Loucy (cell line): ENCODE results near the gene SHROOM4.

Source experiments
- EZH2phosphoT487 ChIP-seq: fragments of 200-600 bp; IDR thresholded peaks from 2 replicates; pipeline ENCODE4 v1.6.1; 2018; ENCODE audit warnings: antibody characterized with exemption, mild to moderate bottlenecking, moderate library complexity, borderline replicate concordance
- TF ChIP-seq, protein P1 (sequence below): fragments of 200-600 bp; sonication (generic); conservative IDR thresholded peaks from 2 replicates; pipeline ENCODE4 v1.5.1; 2014; ENCODE audit warnings: mild to moderate bottlenecking, antibody characterized with exemption, low read length

DNA sequence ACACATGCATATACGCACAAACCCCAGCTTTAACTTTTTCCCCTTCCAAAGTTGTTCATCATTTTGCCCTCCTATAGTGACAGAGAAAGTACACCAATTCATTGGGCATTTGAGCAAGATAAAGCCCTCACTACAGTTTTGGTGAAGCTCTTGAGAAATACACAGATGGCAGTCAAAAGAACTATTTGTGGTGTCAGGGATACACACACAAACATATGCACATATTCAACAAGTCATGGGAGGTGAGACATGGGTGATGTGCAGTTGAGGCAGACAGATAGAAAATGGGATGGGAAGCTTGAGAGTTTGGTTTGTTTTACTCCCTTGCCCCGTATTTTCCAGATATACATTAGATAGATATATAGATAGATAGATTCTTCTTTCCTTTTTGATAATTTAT lies 11.8 kb upstream of the SHROOM4 start:
- no peak for TF ChIP-seq EZH2phosphoT487
- TF ChIP-seq, protein P1, sequence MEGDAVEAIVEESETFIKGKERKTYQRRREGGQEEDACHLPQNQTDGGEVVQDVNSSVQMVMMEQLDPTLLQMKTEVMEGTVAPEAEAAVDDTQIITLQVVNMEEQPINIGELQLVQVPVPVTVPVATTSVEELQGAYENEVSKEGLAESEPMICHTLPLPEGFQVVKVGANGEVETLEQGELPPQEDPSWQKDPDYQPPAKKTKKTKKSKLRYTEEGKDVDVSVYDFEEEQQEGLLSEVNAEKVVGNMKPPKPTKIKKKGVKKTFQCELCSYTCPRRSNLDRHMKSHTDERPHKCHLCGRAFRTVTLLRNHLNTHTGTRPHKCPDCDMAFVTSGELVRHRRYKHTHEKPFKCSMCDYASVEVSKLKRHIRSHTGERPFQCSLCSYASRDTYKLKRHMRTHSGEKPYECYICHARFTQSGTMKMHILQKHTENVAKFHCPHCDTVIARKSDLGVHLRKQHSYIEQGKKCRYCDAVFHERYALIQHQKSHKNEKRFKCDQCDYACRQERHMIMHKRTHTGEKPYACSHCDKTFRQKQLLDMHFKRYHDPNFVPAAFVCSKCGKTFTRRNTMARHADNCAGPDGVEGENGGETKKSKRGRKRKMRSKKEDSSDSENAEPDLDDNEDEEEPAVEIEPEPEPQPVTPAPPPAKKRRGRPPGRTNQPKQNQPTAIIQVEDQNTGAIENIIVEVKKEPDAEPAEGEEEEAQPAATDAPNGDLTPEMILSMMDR = no peak
